Tibial nerve (tissue), 3 donors: Measurements from ENCODE around the gene E2F8.

ENCODE experiments used
- CTCF ChIP-seq, 5 experiments: fragments of 200-600 bp in 3 of 5; fragments of 450-650 bp in 2 of 5; sonication (generic) in 3 of 5; IDR thresholded peaks; one replicate each; pipeline ENCODE4 v1.5.1; 2016 to 2019; ENCODE audit warnings: antibody characterized with exemption in 5 of 5, mild to moderate bottlenecking in 3 of 5, moderate library complexity in 2 of 5
- POLR2A ChIP-seq, 2 donors: fragments of 450-650 bp; IDR thresholded peaks; one replicate each; pipeline ENCODE4 v1.6.1; 2017; ENCODE audit warnings: antibody characterized with exemption in 2 of 2, mild to moderate bottlenecking in 2 of 2, moderate library complexity in 2 of 2

GRCh38 chr11:19187114-19187832 lies 53.5 kb downstream of the E2F8 start:
- TF ChIP-seq POLR2A (IDR thresholded peaks at IDR 0.05), result no peak
- TF ChIP-seq CTCF (IDR thresholded peaks at IDR 0.05), result no peak
